Adrenal gland (tissue), 12 donors: Measurements from ENCODE around the gene SNX25. TPM values are rescaled to one million over a fixed set of nuclear protein-coding genes. Genes with fewer than 3 reads are reported as not detected.

Experiments used
- DNase-seq, 7 donors: peaks; one replicate each; pipeline ENCODE4 v3.0.0-alpha.2; 2019 to 2020
- H3K27ac ChIP-seq, 5 donors: fragments of 200-600 bp; sonication (generic) in 4 of 5; 1 replicate in 3 of 5; 2 replicates in 2 of 5; pipeline versions ENCODE4 v1.5.1 to v1.8.0; 2016 to 2020; ENCODE audit warnings: mild to moderate bottlenecking in 1 of 5
- H3K27me3 ChIP-seq: fragments of 200-600 bp; 2 replicates; pipeline ENCODE4 v1.8.0; 2021
- H3K36me3 ChIP-seq, 2 donors: fragments of 200-600 bp; replicated peaks in 1 of 2; 1 replicate in 1 of 2; 2 replicates in 1 of 2; pipeline versions ENCODE4 v1.5.1 to v1.8.0; 2018 to 2022
- H3K4me1 ChIP-seq, 2 donors: fragments of 200-600 bp; replicated peaks in 1 of 2; 1 replicate in 1 of 2; 2 replicates in 1 of 2; pipeline versions ENCODE4 v1.5.1 to v1.8.0; 2018 to 2021
- H3K4me3 ChIP-seq, 4 donors: fragments of 200-600 bp; sonication (generic) in 3 of 4; one replicate each; pipeline ENCODE4 v1.5.1; 2016 to 2018
- H3K9me3 ChIP-seq, 3 donors: fragments of 200-600 bp; sonication (generic) in 1 of 3; replicated peaks in 1 of 3; 1 replicate in 2 of 3; 2 replicates in 1 of 3; pipeline versions ENCODE4 v1.5.1 to v1.8.0; 2016 to 2021
- POLR2A ChIP-seq, 2 donors: fragments of 450-650 bp; IDR thresholded peaks; one replicate each; pipeline ENCODE4 v1.6.1; 2017; ENCODE audit warnings: antibody characterized with exemption in 2 of 2, mild to moderate bottlenecking in 2 of 2, moderate library complexity in 1 of 2
- WGBS, 4 donors: extraction: QIAGEN DNeasy Blood & Tissue Kit in 2 of 4; methylation state at CpG; one replicate each; pipeline versions ENCODE4 v1.1.5 to v1.1.7; 2013 to 2017; 5-methylcytosine and 5-hydroxymethylcytosine counted together
- intact Hi-C, 2 donors: fragments of 100-400 bp; cut with DNase I; formaldehyde crosslinking; loops; one replicate each; pipeline versions ENCODE4 v1.14.1 to v1.15.0; 2022 to 2023
- polyA plus RNA-seq, 3 donors: library from polyadenylated mRNA; stranded (reverse); fragments of 200-250 nt in 2 of 3; fragments of 350-450 nt in 1 of 3; fragmentation: Illumina TruSeq in 1 of 3; extraction: RNeasy Lipid Tissue Mini Kit (QIAGEN cat#74804) in 1 of 3; gene quantifications; one replicate each; pipeline ENCODE4 v1.2.3, GENCODE V29; 2013 to 2014
- total RNA-seq, 9 donors: library from RNA; depleted of rRNA in 4 of 9; stranded (reverse); fragments of >200 nt in 4 of 9; fragments of 120-200 nt in 1 of 9; fragmentation: NEBNext Ultra II Directional in 1 of 9; extraction: Animal tissue kit (Norgen Biotek cat#: 25700) in 1 of 9; gene quantifications; one replicate each; pipeline versions ENCODE4 v1.1.0 to v1.2.4, GENCODE V29; 2013 to 2023
- TF ChIP-seq, protein P1 (sequence below), 6 experiments: fragments of 450-650 bp in 4 of 6; fragments of 200-600 bp in 2 of 6; sonication (generic) in 1 of 6; IDR thresholded peaks; 1 replicate in 5 of 6; 2 replicates in 1 of 6; pipeline versions ENCODE4 v1.5.1 to v1.8.0; 2016 to 2021; ENCODE audit warnings: antibody characterized with exemption in 6 of 6, mild to moderate bottlenecking in 2 of 6, moderate library complexity in 1 of 6
- donor health status: healthy with polysubstance abuse.
- donor health status: Bipolar disorder and iron deficiency.
- donor health status: DM: yes; HTN: yes; CAD: no.
- donor health status: DM: no; HTN: no; CAD: no.
- donor health status: DM: no; HTN: no; CAD: no.
- donor health status: DM: yes; HTN: yes; CAD: no.

The SNX25 gene
- total and polyA plus RNA-seq, 12 donors, result 4.7 to 29.3 (median 13.3) TPM

DNA sequence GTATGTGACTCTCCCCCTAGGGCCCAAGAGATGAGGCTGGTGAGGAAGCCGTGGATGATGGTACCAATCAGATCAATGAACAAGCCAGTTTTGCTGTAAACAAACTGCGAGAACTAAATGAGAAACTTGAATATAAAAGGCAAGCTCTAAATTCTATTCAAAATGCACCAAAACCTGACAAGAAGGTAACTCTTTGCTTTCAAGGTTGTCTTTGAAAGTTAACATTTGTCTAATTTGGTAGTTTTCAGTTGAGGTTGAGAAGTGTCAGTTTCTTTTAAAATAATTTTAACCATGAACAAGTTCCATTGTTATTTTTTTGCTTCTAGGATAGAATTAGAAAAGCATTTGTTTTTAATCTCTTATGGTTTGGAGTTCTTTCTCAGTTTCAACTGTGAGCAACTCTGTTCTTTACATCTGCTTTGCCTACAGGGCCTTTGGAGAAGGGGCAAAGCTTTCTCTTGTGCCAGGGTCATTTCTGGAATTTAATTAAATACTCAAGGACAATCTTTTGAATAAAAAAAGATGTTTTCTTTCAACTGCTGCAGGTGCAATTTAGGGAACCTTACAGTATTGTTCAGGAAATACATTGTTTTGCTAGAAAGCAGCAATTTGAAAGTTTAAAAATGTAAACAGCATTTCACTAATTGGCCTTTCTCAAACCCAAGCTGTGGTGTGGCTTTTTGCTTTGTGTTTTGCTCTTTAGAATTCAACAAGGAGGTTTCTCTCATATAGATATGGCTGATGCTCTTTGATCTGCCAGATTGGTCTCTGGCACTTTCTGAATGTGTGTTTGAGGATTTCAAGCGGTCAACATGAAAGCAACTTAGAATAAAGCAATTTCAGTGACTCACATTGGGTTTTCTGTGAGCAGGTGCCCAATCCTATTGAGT lies 123.4 kb downstream of the SNX25 start:
- DNase-seq, result no peak
- no peak for TF ChIP-seq POLR2A (IDR thresholded peaks at IDR 0.05)
- TF ChIP-seq, protein P1, sequence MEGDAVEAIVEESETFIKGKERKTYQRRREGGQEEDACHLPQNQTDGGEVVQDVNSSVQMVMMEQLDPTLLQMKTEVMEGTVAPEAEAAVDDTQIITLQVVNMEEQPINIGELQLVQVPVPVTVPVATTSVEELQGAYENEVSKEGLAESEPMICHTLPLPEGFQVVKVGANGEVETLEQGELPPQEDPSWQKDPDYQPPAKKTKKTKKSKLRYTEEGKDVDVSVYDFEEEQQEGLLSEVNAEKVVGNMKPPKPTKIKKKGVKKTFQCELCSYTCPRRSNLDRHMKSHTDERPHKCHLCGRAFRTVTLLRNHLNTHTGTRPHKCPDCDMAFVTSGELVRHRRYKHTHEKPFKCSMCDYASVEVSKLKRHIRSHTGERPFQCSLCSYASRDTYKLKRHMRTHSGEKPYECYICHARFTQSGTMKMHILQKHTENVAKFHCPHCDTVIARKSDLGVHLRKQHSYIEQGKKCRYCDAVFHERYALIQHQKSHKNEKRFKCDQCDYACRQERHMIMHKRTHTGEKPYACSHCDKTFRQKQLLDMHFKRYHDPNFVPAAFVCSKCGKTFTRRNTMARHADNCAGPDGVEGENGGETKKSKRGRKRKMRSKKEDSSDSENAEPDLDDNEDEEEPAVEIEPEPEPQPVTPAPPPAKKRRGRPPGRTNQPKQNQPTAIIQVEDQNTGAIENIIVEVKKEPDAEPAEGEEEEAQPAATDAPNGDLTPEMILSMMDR (IDR thresholded peaks at IDR 0.05), result no peak
- Histone ChIP-seq H3K27me3 (no peaks in the 10 kb centered on the region), H3K36me3 (no peaks in the 10 kb centered on the region), H3K4me3 (no peak overlapping the region), H3K9me3 (no peaks in the 10 kb centered on the region), H3K27ac (no peak overlapping the region), H3K4me1 (no peaks in the 10 kb centered on the region)
- intact Hi-C loops, result no loop called here
- WGBS, 4 donors, result 89 to 93% (median 91%) methylated on average over 3 of the region's 3 CpGs

DNA sequence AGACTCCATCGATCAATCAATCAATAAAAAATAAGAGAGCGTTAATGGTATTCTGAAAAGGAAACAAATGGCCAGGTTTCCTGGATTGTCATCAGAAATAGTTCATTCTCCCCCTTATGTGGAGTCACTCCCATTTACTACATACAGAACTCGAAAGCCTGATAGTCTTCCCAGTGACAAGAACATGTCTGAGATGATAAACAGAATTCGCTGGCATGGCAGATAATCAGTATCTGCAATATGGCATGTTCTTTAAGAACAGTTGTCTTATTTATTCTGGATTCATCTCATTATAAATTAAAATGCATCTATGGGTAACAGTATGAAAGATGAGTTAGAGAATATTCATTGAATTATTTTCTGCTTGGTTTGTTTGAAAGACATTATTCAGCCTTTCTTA lies 124.9 kb downstream of the SNX25 start:
- no peak overlapping the region for H3K27ac ChIP-seq

DNA sequence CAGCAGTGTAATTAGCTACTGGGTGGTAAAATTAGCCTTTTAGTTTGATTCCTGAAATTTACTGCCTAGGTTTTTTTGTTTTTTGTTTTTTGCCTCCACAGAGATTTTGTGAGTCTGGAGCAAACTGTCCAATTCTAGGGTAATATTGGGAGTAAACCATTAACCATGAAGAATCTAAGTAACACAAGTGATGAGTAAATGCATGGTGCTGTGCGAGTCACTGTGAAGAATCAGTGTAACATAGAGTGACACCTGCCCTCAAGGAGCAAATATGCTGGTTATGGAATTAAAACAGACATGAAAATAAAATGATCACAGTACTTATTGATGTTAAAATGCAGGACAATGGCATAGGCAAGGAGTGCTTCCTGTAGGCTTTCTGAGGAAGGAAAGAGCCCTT lies 126.2 kb downstream of the SNX25 start:
- H3K4me3 ChIP-seq, result no peak overlapping the region
- H3K4me1 ChIP-seq, result no peaks in the 10 kb centered on the region
- H3K9me3 ChIP-seq, result no peaks in the 10 kb centered on the region
- TF ChIP-seq POLR2A (IDR thresholded peaks at IDR 0.05), result no peak
- TF ChIP-seq, protein P1 (IDR thresholded peaks at IDR 0.05), result no peak
- H3K36me3 ChIP-seq, result no peaks in the 10 kb centered on the region
- intact Hi-C loops, result no loop called here
- DNase-seq, result no peak
- H3K27ac ChIP-seq, result no peak overlapping the region
- no peaks in the 10 kb centered on the region for H3K27me3 ChIP-seq
- WGBS, 4 donors, result 95 to 100% (median 97%) methylated on average over 1 of the region's 1 CpG

More for the DNA sequence above, 124.9 kb downstream of the SNX25 start:
- Histone ChIP-seq H3K4me3 (no peak overlapping the region), H3K4me1 (no peaks in the 10 kb centered on the region), H3K9me3 (no peaks in the 10 kb centered on the region), H3K27me3 (no peaks in the 10 kb centered on the region), H3K36me3 (no peaks in the 10 kb centered on the region)
- TF ChIP-seq, protein P1 (IDR thresholded peaks at IDR 0.05), result no peak
- no peak for DNase-seq
- intact Hi-C loops, result no loop called here
- WGBS, 4 donors, result 94 to 96% (median 94%) methylated on average over 4 of the region's 4 CpGs

DNA sequence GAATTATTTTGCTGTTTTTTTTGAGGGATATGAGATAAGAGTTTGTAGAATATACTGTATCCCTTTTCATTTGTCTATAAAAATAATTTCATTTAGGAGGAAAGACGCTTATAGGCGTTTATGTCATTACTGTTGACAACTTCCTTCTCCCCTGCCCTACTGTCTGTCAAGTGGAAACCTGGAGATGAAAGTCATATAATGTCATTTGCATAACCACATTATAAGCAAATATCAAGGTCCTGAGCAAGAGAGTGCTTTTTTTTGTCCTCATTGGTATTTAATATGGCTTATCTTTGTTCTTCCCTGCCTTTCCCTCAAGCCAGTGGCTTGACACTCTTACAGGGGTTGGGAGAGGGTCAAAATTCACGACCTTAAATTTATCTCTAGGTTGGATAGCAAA lies 130.5 kb downstream of the SNX25 start:
- Histone ChIP-seq H3K36me3 (no peaks in the 10 kb centered on the region), H3K4me1 (peaks cover 0 to 5% of the 10 kb centered on the region in 2 donors), H3K9me3 (no peaks in the 10 kb centered on the region), H3K4me3 (no peak overlapping the region), H3K27ac (no peak overlapping the region), H3K27me3 (no peaks in the 10 kb centered on the region)
- no peak for TF ChIP-seq POLR2A (IDR thresholded peaks at IDR 0.05)
- TF ChIP-seq, protein P1 (IDR thresholded peaks at IDR 0.05), result no peak
- 76 to 85% (median 82%) methylated on average over 3 of the region's 3 CpGs for WGBS, 4 donors
- no peak for DNase-seq
- intact Hi-C loops, result no loop called here
